GM12878 (cell line): ENCODE measurements around the gene CACNA1B. TPM values are rescaled to one million over a fixed set of nuclear protein-coding genes. Genes with fewer than 3 reads are reported as not detected.

Experiments
- ATAC-seq: fragments of 200-7000 bp; cut with Tn5 transposase; 3 replicates; pipeline ENCODE4 v1.9.1; 2020; ENCODE audit warnings: mild to moderate bottlenecking, moderate library complexity
- BruUV-seq: library from RNA; stranded (reverse); fragments of 400-500 nt; replicated peaks from 2 replicates; lab custom pipeline; 2021; lab: Mats Ljungman, UMichigan
- CTCF ChIA-PET: fragments of 300-600 bp; sonication (Branson Sonifier 250); formaldehyde crosslinking; extraction: SDS; loops from one replicate; lab custom pipeline; 2021; ENCODE audit warnings: inconsistent platforms; lab: Yijun Ruan, JAX
- POLR2A ChIA-PET: fragments of 350-600 bp; formaldehyde crosslinking; extraction: SDS; loops from one replicate; lab custom pipeline; 2021; ENCODE audit warnings: inconsistent platforms; lab: Charles Lee
- RAD21 ChIA-PET: fragments of 300-600 bp; sonication (Branson Sonifier 250); formaldehyde crosslinking; loops from one replicate; lab custom pipeline; 2023; ENCODE audit warnings: antibody characterized with exemption; ENCODE audit not compliant: unreplicated experiment; lab: Charles Lee
- SMC1A ChIA-PET: fragments of 300-600 bp; sonication (Branson Sonifier 250); formaldehyde crosslinking; loops from one replicate; lab custom pipeline; 2023; ENCODE audit not compliant: unreplicated experiment, uncharacterized antibody; lab: Charles Lee
- DNase-seq: peaks from one replicate; pipeline ENCODE4 v3.0.0-alpha.2; 2011; ENCODE audit warnings: low read depth, low spot score
- FAIRE-seq: peaks from 3 replicates; lab custom pipeline; 2011; peaks lifted over from hg19 to GRCh38; lab: Jason Lieb, UNC
- H2AFZ ChIP-seq: 2 replicates; pipeline ENCODE4 v1.6.0; 2011; ENCODE audit warnings: low read depth, low read length, control low read depth; ENCODE audit not compliant: control insufficient read depth
- H3K27ac ChIP-seq: 2 replicates; pipeline ENCODE4 v1.5.1; 2011; ENCODE audit warnings: control low read depth; ENCODE audit not compliant: control insufficient read depth, insufficient read depth
- H3K27me3 ChIP-seq, 2 experiments: replicated peaks in 1 of 2; 2 replicates each; pipeline versions ENCODE4 v1.6.0 to v1.6.1; 2011; ENCODE audit warnings: low read length in 1 of 2; ENCODE audit not compliant: control insufficient read depth in 2 of 2, insufficient read depth in 2 of 2
- H3K36me3 ChIP-seq, 2 experiments: 2 replicates each; pipeline ENCODE4 v1.5.1; 2011; ENCODE audit warnings: low read length in 1 of 2; ENCODE audit not compliant: control insufficient read depth in 2 of 2, insufficient read depth in 2 of 2
- H3K4me1 ChIP-seq: 2 replicates; pipeline ENCODE4 v1.6.1; 2011; ENCODE audit warnings: mild to moderate bottlenecking, low read length, moderate library complexity, mixed read lengths; ENCODE audit not compliant: control insufficient read depth, insufficient read depth
- H3K4me2 ChIP-seq: 2 replicates; pipeline ENCODE4 v1.6.0; 2011; ENCODE audit warnings: control low read depth; ENCODE audit not compliant: control insufficient read depth, insufficient read depth
- H3K4me3 ChIP-seq: fragments of 200-600 bp; sonication (generic); 2 replicates; pipeline ENCODE4 v1.5.1; 2016
- H3K79me2 ChIP-seq: 2 replicates; pipeline ENCODE4 v1.6.0; 2011; ENCODE audit warnings: low read length; ENCODE audit not compliant: control insufficient read depth, insufficient read depth
- H3K9ac ChIP-seq: 2 replicates; pipeline ENCODE4 v1.8.0; 2011; ENCODE audit warnings: low read length, control low read depth, mixed read lengths; ENCODE audit not compliant: control insufficient read depth, insufficient read depth
- H3K9me3 ChIP-seq: replicated peaks from 3 replicates; pipeline ENCODE4 v1.5.1; 2011; ENCODE audit warnings: mild to moderate bottlenecking, low read length; ENCODE audit not compliant: control insufficient read depth, insufficient read depth
- H4K20me1 ChIP-seq: 2 replicates; pipeline ENCODE4 v1.6.0; 2011; ENCODE audit not compliant: control insufficient read depth, insufficient read depth
- BACH1 ChIP-seq: fragments of 450-650 bp; IDR thresholded peaks from 2 replicates; pipeline ENCODE4 v1.6.1; 2017; ENCODE audit warnings: mild to moderate bottlenecking, borderline replicate concordance
- BCL3 ChIP-seq: IDR thresholded peaks from 2 replicates; pipeline ENCODE4 v1.6.1; 2011; ENCODE audit warnings: borderline replicate concordance, low read depth, mild to moderate bottlenecking, moderate library complexity, low read length; ENCODE audit not compliant: insufficient read depth, poor library complexity, severe bottlenecking
- CBX5 ChIP-seq: sonication (generic); IDR thresholded peaks from 2 replicates; pipeline ENCODE4 v1.6.1; 2016; ENCODE audit warnings: low read depth, moderate library complexity, mild to moderate bottlenecking, inconsistent platforms
- CHD4 ChIP-seq: fragments of 200-600 bp; sonication (generic); IDR thresholded peaks from 2 replicates; pipeline ENCODE4 v1.6.1; 2016; ENCODE audit warnings: mild to moderate bottlenecking
- ETV6 ChIP-seq, 2 experiments: fragments of 450-650 bp in 1 of 2; IDR thresholded peaks in 1 of 2; conservative IDR thresholded peaks in 1 of 2; 2 replicates each; pipeline ENCODE4 v1.6.1; 2014; ENCODE audit warnings: antibody characterized with exemption in 1 of 2, borderline replicate concordance in 1 of 2, low read depth in 1 of 2, mild to moderate bottlenecking in 1 of 2, moderate library complexity in 1 of 2
- GABPA ChIP-seq: IDR thresholded peaks from 2 replicates; pipeline ENCODE4 v1.6.1; 2014; ENCODE audit warnings: antibody characterized with exemption, low read depth, mild to moderate bottlenecking, inconsistent platforms
- KLF5 ChIP-seq: fragments of 450-650 bp; IDR thresholded peaks from 2 replicates; pipeline ENCODE4 v1.6.1; 2014; ENCODE audit warnings: mild to moderate bottlenecking; ENCODE audit not compliant: partially characterized antibody
- NR2C1 ChIP-seq: fragments of 450-650 bp; IDR thresholded peaks from 2 replicates; pipeline ENCODE4 v1.6.1; 2017; ENCODE audit warnings: antibody characterized with exemption, mild to moderate bottlenecking, moderate library complexity
- PAX5 ChIP-seq: IDR thresholded peaks from 2 replicates; pipeline ENCODE4 v1.6.1; 2011; ENCODE audit warnings: low read depth, low read length, borderline replicate concordance
- PML ChIP-seq: IDR thresholded peaks from 2 replicates; pipeline ENCODE4 v1.6.1; 2012; ENCODE audit warnings: low read length, inconsistent platforms
- POLR2AphosphoS2 ChIP-seq: IDR thresholded peaks from 2 replicates; pipeline ENCODE4 v1.6.1; 2011; ENCODE audit warnings: low read depth, mild to moderate bottlenecking, low read length, improper control_type of control experiment, moderate library complexity
- SMC3 ChIP-seq: IDR thresholded peaks from 2 replicates; pipeline ENCODE4 v1.6.1; 2011; ENCODE audit warnings: low read length, improper control_type of control experiment, borderline replicate concordance
- WGBS: methylation state at CpG from one replicate; pipeline ENCODE4 v1.1.6; 2016; ENCODE audit warnings: low lambda C conversion rate; ENCODE audit not compliant: insufficient replicate concordance, insufficient coverage; ENCODE audit errors: missing lambda C conversion rate; 5-methylcytosine and 5-hydroxymethylcytosine counted together
- in situ Hi-C: fragments of 300-500 bp; cut with MboI; formaldehyde crosslinking; loops from 9 replicates; pipeline ENCODE4 v1.14.3; 2018; ENCODE audit warnings: mixed read lengths
- intact Hi-C: fragments of 100-400 bp; cut with micrococcal nuclease; formaldehyde crosslinking; loops from one replicate; pipeline ENCODE4 v1.14.2; 2022; ENCODE audit not compliant: unreplicated experiment
- polyA plus RNA-seq, 11 experiments: library from polyadenylated mRNA; depleted of rRNA in 4 of 11; unstranded in 6 of 11; stranded (reverse) in 5 of 11; fragments of >200 nt; fragmentation: Nextera tagmentation in 4 of 11; fragmentation: Illumina TruSeq in 1 of 11; extraction: Ambion mirVana in 4 of 11; extraction: Trizol in 1 of 11; gene quantifications; 1 replicate in 1 of 11; 2 replicates in 10 of 11; pipeline versions ENCODE4 v1.2.1 to v1.2.3, GENCODE V29; 2011 to 2016; ENCODE audit warnings: inconsistent platforms in 2 of 11, missing spikeins in 2 of 11, low read depth in 1 of 11
- total RNA-seq, 4 experiments: library from RNA; depleted of rRNA in 3 of 4; stranded (reverse); fragments of >200 nt in 3 of 4; fragmentation: Illumina TruSeq in 1 of 4; extraction: Trizol in 1 of 4; gene quantifications; 2 replicates each; pipeline versions ENCODE4 v1.2.1 to v1.2.3, GENCODE V29; 2013 to 2021
- TF ChIP-seq, protein P1 (sequence below): IDR thresholded peaks from 2 replicates; pipeline ENCODE4 v1.6.1; 2012; ENCODE audit warnings: low read length, inconsistent platforms

The CACNA1B gene
- total and polyA plus RNA-seq, 10 of the 15 experiments (the other 5 are each of a cell fraction or from before 2014, with no cell fraction given) = 0.01 to 0.03 (median 0.01) TPM; not detected in 7

DNA sequence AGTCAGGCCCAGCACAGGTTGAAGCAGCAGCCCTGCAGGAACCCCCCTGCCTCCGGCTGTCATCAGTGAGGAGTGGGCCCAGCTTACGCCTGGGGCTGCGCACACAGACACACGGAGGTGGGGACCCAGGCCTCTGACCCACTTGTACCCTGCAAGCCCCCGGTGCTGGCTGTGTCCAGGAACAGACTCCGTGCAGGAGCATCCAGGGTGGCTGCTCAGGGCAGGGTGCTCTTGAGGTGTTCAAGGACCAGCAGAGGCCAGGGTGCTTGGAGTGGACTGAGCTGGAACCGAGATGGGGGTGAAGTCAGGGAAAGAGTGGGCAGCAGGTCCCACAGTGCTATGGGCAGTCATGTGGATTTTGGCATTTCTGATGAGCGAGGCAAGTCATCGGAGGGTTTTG, 199.5 kb downstream of the CACNA1B start:
- no peaks in the 10 kb centered on the region for H3K9me3 ChIP-seq
- no peaks in the 10 kb centered on the region for H3K36me3 ChIP-seq
- ChIA-PET CTCF (no interaction called here), POLR2A (no interaction called here), RAD21 (no interaction called here), SMC1A (no interaction called here)
- no peaks in the 10 kb centered on the region for H3K4me1 ChIP-seq
- no peaks in the 10 kb centered on the region for H3K27me3 ChIP-seq
- no peak overlapping the region for H3K4me2 ChIP-seq
- DNase-seq (no peak), FAIRE-seq (no peak), ATAC-seq (no peak)
- H4K20me1 ChIP-seq = no peaks in the 10 kb centered on the region
- no TSS peak for BruUV-seq
- in situ Hi-C loops = no loop called here
- H3K4me3 ChIP-seq = no peak overlapping the region
- TF ChIP-seq BACH1 = no peak
- no peak for TF ChIP-seq ETV6 (conservative IDR thresholded peaks at IDR 0.05 in 1 of 2, IDR thresholded peaks at IDR 0.05 in 1 of 2; ENCODE audit: borderline replicate concordance in 1 of 2, low read depth in 1 of 2)
- TF ChIP-seq CBX5 = no peak
- TF ChIP-seq GABPA = no peak
- no peak for TF ChIP-seq PML
- TF ChIP-seq SMC3 = no peak
- no peak for TF ChIP-seq NR2C1
- TF ChIP-seq CHD4 = no peak
- TF ChIP-seq PAX5 = no peak
- no peak for TF ChIP-seq KLF5
- no peak for TF ChIP-seq POLR2AphosphoS2
- TF ChIP-seq, protein P1, sequence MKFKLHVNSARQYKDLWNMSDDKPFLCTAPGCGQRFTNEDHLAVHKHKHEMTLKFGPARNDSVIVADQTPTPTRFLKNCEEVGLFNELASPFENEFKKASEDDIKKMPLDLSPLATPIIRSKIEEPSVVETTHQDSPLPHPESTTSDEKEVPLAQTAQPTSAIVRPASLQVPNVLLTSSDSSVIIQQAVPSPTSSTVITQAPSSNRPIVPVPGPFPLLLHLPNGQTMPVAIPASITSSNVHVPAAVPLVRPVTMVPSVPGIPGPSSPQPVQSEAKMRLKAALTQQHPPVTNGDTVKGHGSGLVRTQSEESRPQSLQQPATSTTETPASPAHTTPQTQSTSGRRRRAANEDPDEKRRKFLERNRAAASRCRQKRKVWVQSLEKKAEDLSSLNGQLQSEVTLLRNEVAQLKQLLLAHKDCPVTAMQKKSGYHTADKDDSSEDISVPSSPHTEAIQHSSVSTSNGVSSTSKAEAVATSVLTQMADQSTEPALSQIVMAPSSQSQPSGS = no peak
- TF ChIP-seq BCL3 = no peak
- WGBS = 32% methylated on average over 9 of the region's 9 CpGs
- H3K27ac ChIP-seq = no peak overlapping the region
- H3K9ac ChIP-seq = no peak overlapping the region
- H2AFZ ChIP-seq = no peak overlapping the region
- intact Hi-C loops = no loop called here
- no peaks in the 10 kb centered on the region for H3K79me2 ChIP-seq
